SKM-1 (cell line): ENCODE data around the gene CTNNA2.

Experiments
- DNase-seq: peaks from one replicate; lab custom pipeline; 2025; ENCODE audit not compliant: unreplicated experiment; lab: John Stamatoyannopoulos, UW

Gene CTNNA2

GRCh38 chr2:79702905-79703304 is 190.1 kb downstream of the CTNNA2 start:
- no peak for DNase-seq

- DNase-seq = no peak
Measured at GRCh38 chr2:79711098-79711497, 198.2 kb downstream of the CTNNA2 start.

- DNase-seq = no peak
Measured at GRCh38 chr2:79713131-79713785, 200.4 kb downstream of the CTNNA2 start.

GRCh38 chr2:79714283-79714682 is 201.4 kb downstream of the CTNNA2 start:
- no peak for DNase-seq

DNA sequence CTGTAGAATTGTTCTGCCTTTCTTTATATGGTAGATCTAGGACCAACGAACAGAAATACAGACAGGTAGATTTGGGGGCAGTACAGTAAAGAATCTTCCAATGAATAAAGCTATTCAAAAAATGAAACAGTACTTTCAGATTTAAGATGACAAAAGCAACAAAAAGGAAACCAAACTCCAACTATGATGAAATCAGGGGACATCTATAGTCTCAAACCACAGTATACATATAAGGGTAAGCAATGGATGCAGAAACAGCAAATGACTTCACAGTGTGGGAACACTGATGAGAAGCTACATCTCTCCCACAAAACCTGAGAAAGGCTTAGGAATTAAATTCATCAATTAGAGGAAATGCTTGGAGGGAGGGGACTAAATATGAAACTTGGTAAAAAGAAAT is 202.5 kb downstream of the CTNNA2 start:
- no peak for DNase-seq

- DNase-seq = no peak
Measured at GRCh38 chr2:79716266-79716665, 203.4 kb downstream of the CTNNA2 start.

- DNase-seq = no peak
Measured at GRCh38 chr2:79717364-79718007, 204.6 kb downstream of the CTNNA2 start.

DNA sequence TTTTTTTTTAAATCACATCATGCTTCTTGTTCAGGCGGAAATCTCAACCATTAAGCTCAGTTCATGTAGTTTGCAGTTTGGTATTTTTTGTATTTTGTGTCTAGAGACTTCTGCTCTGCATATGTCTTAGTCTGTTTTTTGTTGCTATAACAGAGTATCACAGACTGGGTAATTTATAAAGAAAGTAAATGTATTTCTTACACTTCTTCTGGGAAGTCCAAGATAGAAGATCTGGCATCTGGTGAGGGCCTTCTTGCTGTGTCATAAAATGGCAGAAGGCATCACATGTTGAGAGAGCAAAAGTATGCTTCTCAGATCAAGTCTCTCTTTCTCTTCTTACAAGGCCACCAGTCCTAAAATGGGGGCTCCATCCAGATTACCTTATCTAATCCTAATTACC is 208.2 kb downstream of the CTNNA2 start:
- DNase-seq = no peak

DNA sequence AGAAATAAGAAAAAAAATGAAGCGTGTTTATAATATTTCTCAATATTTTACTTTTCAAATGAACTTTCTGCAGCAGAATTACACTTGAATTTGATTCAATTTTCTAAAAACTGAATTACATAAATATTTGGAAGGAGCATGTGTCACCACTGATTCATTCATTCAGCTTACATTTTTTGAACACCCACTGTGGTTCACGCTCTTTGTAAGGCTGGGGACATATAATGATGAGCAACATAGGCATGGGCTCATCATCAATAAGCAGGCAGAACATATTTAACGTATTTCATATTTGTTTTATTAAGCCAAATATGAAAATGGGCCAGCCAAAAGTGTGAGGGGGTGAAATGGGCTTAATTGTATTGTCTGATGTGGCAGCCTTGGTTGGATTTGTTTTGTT is 209.1 kb downstream of the CTNNA2 start:
- DNase-seq = no peak

- DNase-seq = no peak
Measured at GRCh38 chr2:79723830-79724229, 211.0 kb downstream of the CTNNA2 start.

DNA sequence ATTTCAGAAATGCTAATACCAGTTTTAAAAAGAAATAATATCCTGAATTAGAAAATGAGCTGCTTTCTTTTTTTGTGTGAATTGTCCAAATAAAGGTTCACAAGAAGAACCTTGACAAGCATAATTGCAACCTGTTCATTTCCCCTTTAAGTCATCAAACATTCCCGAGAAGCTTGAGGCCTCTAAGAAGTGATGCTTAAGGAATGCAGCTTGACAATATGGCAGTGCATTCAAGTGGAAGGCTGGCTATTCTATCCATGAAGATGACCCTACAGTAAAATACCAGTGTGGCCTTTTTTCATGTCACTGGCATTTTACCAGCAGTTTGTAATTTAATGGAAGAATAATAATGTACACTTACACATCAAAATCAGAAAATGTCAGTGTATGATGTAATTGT is 216.7 kb downstream of the CTNNA2 start:
- DNase-seq = no peak

DNA sequence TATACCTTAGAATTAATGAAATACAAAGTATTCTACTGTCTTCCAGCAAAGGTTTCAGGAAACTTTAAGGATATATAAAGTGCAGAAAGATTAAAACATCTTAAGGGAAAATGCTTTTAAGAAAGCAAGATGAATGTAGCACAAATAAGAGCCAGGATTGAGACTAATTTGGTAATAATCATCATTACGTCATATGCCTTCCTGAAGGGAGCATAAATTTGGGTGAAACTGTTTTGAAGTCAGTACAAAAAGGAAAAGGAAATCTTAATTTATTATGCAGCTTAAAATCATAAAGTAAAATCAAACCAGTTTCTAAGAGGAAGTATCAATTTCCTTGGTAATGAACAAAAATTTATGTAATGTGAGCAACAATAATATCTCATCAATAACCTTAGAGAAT is 221.7 kb downstream of the CTNNA2 start:
- DNase-seq = no peak

DNA sequence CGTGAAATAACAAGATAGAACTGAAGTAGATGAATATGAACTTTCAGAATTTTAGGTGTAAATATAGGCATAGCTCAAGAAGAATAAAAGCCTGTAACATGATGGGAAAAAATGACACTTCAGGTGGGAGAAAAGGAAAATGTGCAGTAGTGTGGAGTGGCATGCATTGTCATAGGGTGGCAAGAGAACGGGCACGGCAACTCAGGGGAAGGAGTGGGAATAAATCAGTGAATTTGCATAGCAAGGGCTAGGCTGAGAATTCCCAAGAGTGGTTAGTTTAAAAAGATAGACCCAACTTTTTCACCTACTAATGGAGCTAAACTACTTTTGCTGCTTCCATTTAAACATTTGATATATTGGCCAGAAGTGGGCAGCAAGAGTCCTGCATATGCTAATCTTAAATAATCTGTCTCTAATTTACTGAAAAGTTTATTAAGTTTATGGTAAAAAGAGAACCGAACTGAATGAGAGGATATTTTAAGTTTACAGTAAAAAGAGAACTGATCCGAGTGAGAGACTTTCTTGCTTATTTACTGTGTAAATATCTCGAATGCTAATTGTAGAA is 228.1 kb downstream of the CTNNA2 start:
- DNase-seq = no peak

GRCh38 chr2:79750321-79750720 is 237.5 kb downstream of the CTNNA2 start:
- DNase-seq = no peak

DNA sequence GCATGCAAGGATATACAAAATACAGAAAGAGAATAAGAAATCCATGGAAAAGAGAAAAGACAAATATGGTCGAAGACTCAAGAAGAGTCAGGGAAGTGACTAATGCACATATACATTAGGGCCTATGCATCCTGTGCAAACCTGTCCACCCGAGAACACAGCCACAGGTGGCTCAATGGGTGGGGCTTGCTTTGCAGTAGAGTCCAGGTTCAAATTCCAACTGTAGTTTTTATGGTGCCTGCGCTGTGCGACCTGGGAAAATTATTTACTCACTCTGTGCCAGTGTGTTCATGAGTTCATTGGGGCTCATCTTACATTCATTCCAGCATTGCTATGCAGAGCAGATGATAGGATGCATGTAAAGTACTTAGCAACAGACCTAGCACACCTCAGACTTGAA is 244.7 kb downstream of the CTNNA2 start:
- no peak for DNase-seq

- no peak for DNase-seq
Measured at GRCh38 chr2:79758042-79758441, 245.2 kb downstream of the CTNNA2 start.

- DNase-seq = no peak
Measured at GRCh38 chr2:79758749-79759282, 246.0 kb downstream of the CTNNA2 start.

GRCh38 chr2:79770926-79771325 is 258.1 kb downstream of the CTNNA2 start:
- no peak for DNase-seq

DNA sequence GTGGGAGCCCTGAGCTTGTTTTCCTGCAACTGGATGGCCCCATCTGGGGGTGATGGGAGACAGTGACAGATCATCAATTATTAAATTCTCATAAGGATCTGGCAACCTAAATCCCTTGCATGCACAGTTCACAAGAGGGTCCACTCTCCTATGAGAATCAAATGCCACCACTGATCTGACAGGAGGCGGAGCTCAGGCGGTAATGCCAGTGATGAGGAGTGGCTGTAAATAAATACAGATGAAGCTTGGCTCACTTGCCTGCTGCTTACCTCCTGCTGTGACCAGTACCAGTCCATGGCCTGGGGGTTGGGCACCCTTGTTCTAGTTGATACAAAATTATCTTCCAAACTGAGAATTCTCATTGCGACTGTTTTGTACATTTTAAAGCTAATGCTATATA is 258.6 kb downstream of the CTNNA2 start:
- DNase-seq = no peak

- DNase-seq = no peak
Measured at GRCh38 chr2:79774016-79774415, 261.2 kb downstream of the CTNNA2 start.

- DNase-seq = no peak
Measured at GRCh38 chr2:79776461-79776860, 263.6 kb downstream of the CTNNA2 start.

DNA sequence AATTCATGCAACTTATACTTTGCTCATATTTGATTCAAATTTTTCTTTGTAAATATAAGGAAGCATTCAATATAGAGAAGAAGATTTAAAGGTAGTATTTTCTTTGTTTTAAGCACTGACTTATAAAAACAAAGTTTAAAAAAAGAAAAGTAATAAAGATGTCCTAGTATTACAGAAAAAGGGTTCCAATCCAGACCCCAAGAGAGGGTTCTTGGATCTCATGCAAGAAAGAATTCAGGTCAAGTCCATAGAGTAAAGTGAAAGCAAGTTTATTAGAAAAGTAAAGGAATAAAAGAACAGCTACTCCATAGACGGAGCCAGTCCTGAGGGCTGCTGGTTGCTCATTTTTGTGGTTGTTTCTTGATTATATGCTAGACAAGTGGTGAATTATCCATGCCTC is 267.9 kb downstream of the CTNNA2 start:
- no peak for DNase-seq
